CD14-positive monocyte (primary cell): Measurements from ENCODE around the gene PIEZO2. TPM values are rescaled to one million over a fixed set of nuclear protein-coding genes. Genes with fewer than 3 reads are reported as not detected.

Experiments used
- DNase-seq, 3 donors: peaks; one replicate each; pipeline ENCODE4 v3.0.0-alpha.2; 2011 to 2022
- H2AFZ ChIP-seq: 2 replicates; pipeline ENCODE4 v1.6.0; 2012; ENCODE audit warnings: mild to moderate bottlenecking, low read depth, low read length, inconsistent platforms; ENCODE audit not compliant: insufficient read depth, poor library complexity, severe bottlenecking
- H3K27ac ChIP-seq, 2 donors: 1 replicate in 1 of 2; 2 replicates in 1 of 2; pipeline ENCODE4 v1.5.1; 2012 to 2013; ENCODE audit warnings: low read length in 2 of 2, control low read depth in 1 of 2, inconsistent platforms in 1 of 2, low read depth in 1 of 2, mild to moderate bottlenecking in 1 of 2
- H3K27me3 ChIP-seq, 2 donors: one replicate each; pipeline versions ENCODE4 v1.6.0 to v1.6.1; 2011 to 2013; ENCODE audit warnings: low read length in 2 of 2; ENCODE audit not compliant: control insufficient read depth in 2 of 2, insufficient read depth in 2 of 2
- H3K36me3 ChIP-seq, 2 donors: replicated peaks in 1 of 2; 1 replicate in 1 of 2; 2 replicates in 1 of 2; pipeline versions ENCODE4 v1.5.1 to v1.6.1; 2012 to 2013; ENCODE audit warnings: low read length in 2 of 2, control low read depth in 1 of 2, inconsistent platforms in 1 of 2, mild to moderate bottlenecking in 1 of 2; ENCODE audit not compliant: insufficient read depth in 2 of 2, control insufficient read depth in 1 of 2
- H3K4me1 ChIP-seq, 2 donors: 1 replicate in 1 of 2; 2 replicates in 1 of 2; pipeline versions ENCODE4 v1.5.1 to v1.6.1; 2012 to 2013; ENCODE audit warnings: low read length in 2 of 2, control low read depth in 1 of 2, inconsistent platforms in 1 of 2, mild to moderate bottlenecking in 1 of 2, moderate library complexity in 1 of 2; ENCODE audit not compliant: insufficient read depth in 2 of 2, control insufficient read depth in 1 of 2
- H3K4me2 ChIP-seq: replicated peaks from 2 replicates; pipeline ENCODE3; 2012; ENCODE audit warnings: low read length, moderate library complexity, mild to moderate bottlenecking; ENCODE audit not compliant: poor library complexity, severe bottlenecking; ENCODE audit errors: extremely low read depth
- H3K4me3 ChIP-seq, 3 experiments: fragments of 200-600 bp in 1 of 3; sonication (generic) in 1 of 3; replicated peaks in 1 of 3; 1 replicate in 2 of 3; 2 replicates in 1 of 3; pipeline ENCODE4 v1.5.1; 2011 to 2013; ENCODE audit warnings: low read length in 3 of 3, mild to moderate bottlenecking in 3 of 3, control low read depth in 2 of 3, low read depth in 2 of 3, inconsistent platforms in 1 of 3, moderate library complexity in 1 of 3
- H3K79me2 ChIP-seq: 2 replicates; pipeline ENCODE4 v1.6.0; 2012; ENCODE audit warnings: mild to moderate bottlenecking, control low read depth, inconsistent platforms, low read length, moderate library complexity; ENCODE audit not compliant: insufficient read depth
- H3K9ac ChIP-seq: 2 replicates; pipeline ENCODE4 v1.6.0; 2017; ENCODE audit warnings: low read length, mild to moderate bottlenecking; ENCODE audit not compliant: insufficient read depth, poor library complexity, severe bottlenecking
- H3K9me3 ChIP-seq, 2 donors: replicated peaks in 1 of 2; 1 replicate in 1 of 2; 2 replicates in 1 of 2; pipeline versions ENCODE4 v1.5.1 to v1.6.1; 2012 to 2013; ENCODE audit warnings: low read length in 2 of 2, control low read depth in 1 of 2; ENCODE audit not compliant: control insufficient read depth in 1 of 2, insufficient read depth in 1 of 2
- H4K20me1 ChIP-seq: 2 replicates; pipeline ENCODE4 v1.6.0; 2012; ENCODE audit warnings: mild to moderate bottlenecking, low read length, control low read depth, moderate library complexity; ENCODE audit not compliant: insufficient read depth
- H3K27ac Mint-ChIP-seq, 7 donors: one replicate each; pipeline ENCODE4 v1.8.0; 2020; ENCODE audit warnings: mild to moderate bottlenecking in 7 of 7, mixed read lengths in 7 of 7, moderate library complexity in 6 of 7, inconsistent platforms in 2 of 7
- H3K27me3 Mint-ChIP-seq, 3 donors: one replicate each; pipeline ENCODE4 v1.8.0; 2021 to 2022; ENCODE audit warnings: low read depth in 3 of 3, mild to moderate bottlenecking in 3 of 3, mixed read lengths in 3 of 3, moderate library complexity in 3 of 3, inconsistent platforms in 1 of 3
- H3K36me3 Mint-ChIP-seq, 2 donors: one replicate each; pipeline ENCODE4 v1.8.0; 2020; ENCODE audit warnings: mixed read lengths in 2 of 2, inconsistent platforms in 1 of 2, mild to moderate bottlenecking in 1 of 2
- H3K4me1 Mint-ChIP-seq: one replicate; pipeline ENCODE4 v1.8.0; 2020; ENCODE audit warnings: mild to moderate bottlenecking, mixed read lengths
- H3K4me3 Mint-ChIP-seq, 2 donors: one replicate each; pipeline ENCODE4 v1.8.0; 2020; ENCODE audit warnings: mild to moderate bottlenecking in 2 of 2, mixed read lengths in 2 of 2, moderate library complexity in 1 of 2
- H3K9me3 Mint-ChIP-seq, 7 donors: one replicate each; pipeline ENCODE4 v1.8.0; 2020 to 2022; ENCODE audit warnings: mixed read lengths in 7 of 7, mild to moderate bottlenecking in 6 of 7, moderate library complexity in 6 of 7, inconsistent platforms in 2 of 7
- CTCF ChIP-seq: fragments of 200-600 bp; IDR thresholded peaks from one replicate; pipeline ENCODE4 v1.8.0; 2022; ENCODE audit warnings: antibody characterized with exemption, mild to moderate bottlenecking
- WGBS: methylation state at CpG from one replicate; pipeline ENCODE4 v1.1.5; 2013; ENCODE audit warnings: missing lambda C conversion rate; ENCODE audit not compliant: insufficient coverage; 5-methylcytosine and 5-hydroxymethylcytosine counted together
- intact Hi-C, 2 donors: fragments of 100-400 bp; cut with micrococcal nuclease; formaldehyde crosslinking; loops; one replicate each; pipeline versions ENCODE4 v1.15.0 to v1.15.1; 2023
- polyA plus RNA-seq, 3 donors: library from polyadenylated mRNA; depleted of rRNA in 1 of 3; unstranded in 2 of 3; stranded (reverse) in 1 of 3; fragments of 300-500 nt in 2 of 3; fragments of >200 nt in 1 of 3; fragmentation: Illumina TruSeq in 2 of 3; gene quantifications; 1 replicate in 2 of 3; 2 replicates in 1 of 3; pipeline ENCODE4 v1.2.3, GENCODE V29; 2012 to 2021

The PIEZO2 gene
- polyA plus RNA-seq, 3 donors = not detected

GRCh38 chr18:11162889-11163288, 13.5 kb upstream of the PIEZO2 start:
- H3K79me2 ChIP-seq = no peaks in the 10 kb centered on the region
- H3K4me3 ChIP-seq = no peak overlapping the region
- no peak overlapping the region for H2AFZ ChIP-seq
- no peaks in the 10 kb centered on the region for H4K20me1 ChIP-seq
- H3K9me3 Mint-ChIP-seq = peaks cover 0 to 5% (median 0%) of the 10 kb centered on the region in 7 donors
- H3K4me3 Mint-ChIP-seq = no peak overlapping the region
- H3K27ac Mint-ChIP-seq = no peak overlapping the region
- H3K4me2 ChIP-seq = no peak overlapping the region
- peaks cover 3 to 5% of the 10 kb centered on the region in 2 donors for H3K4me1 ChIP-seq
- H3K27me3 ChIP-seq = no peaks in the 10 kb centered on the region
- H3K9me3 ChIP-seq = no peaks in the 10 kb centered on the region
- peaks cover 4 to 13% (median 7%) of the 10 kb centered on the region in 3 donors for H3K27me3 Mint-ChIP-seq
- DNase-seq = no peak
- no peaks in the 10 kb centered on the region for H3K36me3 ChIP-seq
- intact Hi-C loops = no loop called here
- H3K36me3 Mint-ChIP-seq = no peaks in the 10 kb centered on the region
- H3K9ac ChIP-seq = no peak overlapping the region
- H3K27ac ChIP-seq = no peak overlapping the region
- H3K4me1 Mint-ChIP-seq = peaks cover 6% of the 10 kb centered on the region
- TF ChIP-seq CTCF = no peak
- WGBS = 73% methylated on average over 2 of the region's 5 CpGs

- WGBS = 100% methylated on average over 1 of the region's 3 CpGs
- H3K27me3 Mint-ChIP-seq = peaks cover 3 to 13% (median 7%) of the 10 kb centered on the region in 3 donors
- no peaks in the 10 kb centered on the region for H3K9me3 ChIP-seq
- H3K4me3 ChIP-seq = no peak overlapping the region
- H2AFZ ChIP-seq = no peak overlapping the region
- no peaks in the 10 kb centered on the region for H3K27me3 ChIP-seq
- intact Hi-C loops = no loop called here
- no peaks in the 10 kb centered on the region for H3K79me2 ChIP-seq
- H3K27ac Mint-ChIP-seq = no peak overlapping the region
- no peak overlapping the region for H3K4me3 Mint-ChIP-seq
- H3K27ac ChIP-seq = no peak overlapping the region
- H4K20me1 ChIP-seq = no peaks in the 10 kb centered on the region
- DNase-seq = no peak
- peaks cover 6% of the 10 kb centered on the region for H3K4me1 Mint-ChIP-seq
- peaks cover 3 to 5% of the 10 kb centered on the region in 2 donors for H3K4me1 ChIP-seq
- no peak overlapping the region for H3K9ac ChIP-seq
- no peak for TF ChIP-seq CTCF
- H3K4me2 ChIP-seq = no peak overlapping the region
- H3K9me3 Mint-ChIP-seq = peaks cover 0 to 5% (median 0%) of the 10 kb centered on the region in 7 donors
- H3K36me3 ChIP-seq = no peaks in the 10 kb centered on the region
- no peaks in the 10 kb centered on the region for H3K36me3 Mint-ChIP-seq
Measured at GRCh38 chr18:11162462-11162861, 13.1 kb upstream of the PIEZO2 start.
